CD14-positive monocyte (primary cell): ENCODE data around the gene LAMTOR4. TPM values are rescaled to one million over a fixed set of nuclear protein-coding genes. Genes with fewer than 3 reads are reported as not detected.

Source experiments
- DNase-seq, 3 donors: peaks; one replicate each; pipeline ENCODE4 v3.0.0-alpha.2; 2011 to 2022
- H2AFZ ChIP-seq: 2 replicates; pipeline ENCODE4 v1.6.0; 2012; ENCODE audit warnings: mild to moderate bottlenecking, low read depth, low read length, inconsistent platforms; ENCODE audit not compliant: insufficient read depth, poor library complexity, severe bottlenecking
- H3K27ac ChIP-seq, 2 donors: 1 replicate in 1 of 2; 2 replicates in 1 of 2; pipeline ENCODE4 v1.5.1; 2012 to 2013; ENCODE audit warnings: low read length in 2 of 2, control low read depth in 1 of 2, inconsistent platforms in 1 of 2, low read depth in 1 of 2, mild to moderate bottlenecking in 1 of 2
- H3K27me3 ChIP-seq, 2 donors: one replicate each; pipeline versions ENCODE4 v1.6.0 to v1.6.1; 2011 to 2013; ENCODE audit warnings: low read length in 2 of 2; ENCODE audit not compliant: control insufficient read depth in 2 of 2, insufficient read depth in 2 of 2
- H3K36me3 ChIP-seq, 2 donors: replicated peaks in 1 of 2; 1 replicate in 1 of 2; 2 replicates in 1 of 2; pipeline versions ENCODE4 v1.5.1 to v1.6.1; 2012 to 2013; ENCODE audit warnings: low read length in 2 of 2, control low read depth in 1 of 2, inconsistent platforms in 1 of 2, mild to moderate bottlenecking in 1 of 2; ENCODE audit not compliant: insufficient read depth in 2 of 2, control insufficient read depth in 1 of 2
- H3K4me1 ChIP-seq, 2 donors: 1 replicate in 1 of 2; 2 replicates in 1 of 2; pipeline versions ENCODE4 v1.5.1 to v1.6.1; 2012 to 2013; ENCODE audit warnings: low read length in 2 of 2, control low read depth in 1 of 2, inconsistent platforms in 1 of 2, mild to moderate bottlenecking in 1 of 2, moderate library complexity in 1 of 2; ENCODE audit not compliant: insufficient read depth in 2 of 2, control insufficient read depth in 1 of 2
- H3K4me2 ChIP-seq: replicated peaks from 2 replicates; pipeline ENCODE3; 2012; ENCODE audit warnings: low read length, moderate library complexity, mild to moderate bottlenecking; ENCODE audit not compliant: poor library complexity, severe bottlenecking; ENCODE audit errors: extremely low read depth
- H3K4me3 ChIP-seq, 3 experiments: fragments of 200-600 bp in 1 of 3; sonication (generic) in 1 of 3; replicated peaks in 1 of 3; 1 replicate in 2 of 3; 2 replicates in 1 of 3; pipeline ENCODE4 v1.5.1; 2011 to 2013; ENCODE audit warnings: low read length in 3 of 3, mild to moderate bottlenecking in 3 of 3, control low read depth in 2 of 3, low read depth in 2 of 3, inconsistent platforms in 1 of 3, moderate library complexity in 1 of 3
- H3K79me2 ChIP-seq: 2 replicates; pipeline ENCODE4 v1.6.0; 2012; ENCODE audit warnings: mild to moderate bottlenecking, control low read depth, inconsistent platforms, low read length, moderate library complexity; ENCODE audit not compliant: insufficient read depth
- H3K9ac ChIP-seq: 2 replicates; pipeline ENCODE4 v1.6.0; 2017; ENCODE audit warnings: low read length, mild to moderate bottlenecking; ENCODE audit not compliant: insufficient read depth, poor library complexity, severe bottlenecking
- H3K9me3 ChIP-seq, 2 donors: replicated peaks in 1 of 2; 1 replicate in 1 of 2; 2 replicates in 1 of 2; pipeline versions ENCODE4 v1.5.1 to v1.6.1; 2012 to 2013; ENCODE audit warnings: low read length in 2 of 2, control low read depth in 1 of 2; ENCODE audit not compliant: control insufficient read depth in 1 of 2, insufficient read depth in 1 of 2
- H4K20me1 ChIP-seq: 2 replicates; pipeline ENCODE4 v1.6.0; 2012; ENCODE audit warnings: mild to moderate bottlenecking, low read length, control low read depth, moderate library complexity; ENCODE audit not compliant: insufficient read depth
- H3K27ac Mint-ChIP-seq, 7 donors: one replicate each; pipeline ENCODE4 v1.8.0; 2020; ENCODE audit warnings: mild to moderate bottlenecking in 7 of 7, mixed read lengths in 7 of 7, moderate library complexity in 6 of 7, inconsistent platforms in 2 of 7
- H3K27me3 Mint-ChIP-seq, 3 donors: one replicate each; pipeline ENCODE4 v1.8.0; 2021 to 2022; ENCODE audit warnings: low read depth in 3 of 3, mild to moderate bottlenecking in 3 of 3, mixed read lengths in 3 of 3, moderate library complexity in 3 of 3, inconsistent platforms in 1 of 3
- H3K36me3 Mint-ChIP-seq, 2 donors: one replicate each; pipeline ENCODE4 v1.8.0; 2020; ENCODE audit warnings: mixed read lengths in 2 of 2, inconsistent platforms in 1 of 2, mild to moderate bottlenecking in 1 of 2
- H3K4me1 Mint-ChIP-seq: one replicate; pipeline ENCODE4 v1.8.0; 2020; ENCODE audit warnings: mild to moderate bottlenecking, mixed read lengths
- H3K4me3 Mint-ChIP-seq, 2 donors: one replicate each; pipeline ENCODE4 v1.8.0; 2020; ENCODE audit warnings: mild to moderate bottlenecking in 2 of 2, mixed read lengths in 2 of 2, moderate library complexity in 1 of 2
- H3K9me3 Mint-ChIP-seq, 7 donors: one replicate each; pipeline ENCODE4 v1.8.0; 2020 to 2022; ENCODE audit warnings: mixed read lengths in 7 of 7, mild to moderate bottlenecking in 6 of 7, moderate library complexity in 6 of 7, inconsistent platforms in 2 of 7
- WGBS: methylation state at CpG from one replicate; pipeline ENCODE4 v1.1.5; 2013; ENCODE audit warnings: missing lambda C conversion rate; ENCODE audit not compliant: insufficient coverage; 5-methylcytosine and 5-hydroxymethylcytosine counted together
- intact Hi-C, 2 donors: fragments of 100-400 bp; cut with micrococcal nuclease; formaldehyde crosslinking; loops; one replicate each; pipeline versions ENCODE4 v1.15.0 to v1.15.1; 2023
- polyA plus RNA-seq, 3 donors: library from polyadenylated mRNA; depleted of rRNA in 1 of 3; unstranded in 2 of 3; stranded (reverse) in 1 of 3; fragments of 300-500 nt in 2 of 3; fragments of >200 nt in 1 of 3; fragmentation: Illumina TruSeq in 2 of 3; gene quantifications; 1 replicate in 2 of 3; 2 replicates in 1 of 3; pipeline ENCODE4 v1.2.3, GENCODE V29; 2012 to 2021
- TF ChIP-seq, protein P1 (sequence below): fragments of 200-600 bp; IDR thresholded peaks from one replicate; pipeline ENCODE4 v1.8.0; 2022; ENCODE audit warnings: antibody characterized with exemption, mild to moderate bottlenecking

The LAMTOR4 gene
- polyA plus RNA-seq, 3 donors = 533 to 754 (median 621) TPM

DNA sequence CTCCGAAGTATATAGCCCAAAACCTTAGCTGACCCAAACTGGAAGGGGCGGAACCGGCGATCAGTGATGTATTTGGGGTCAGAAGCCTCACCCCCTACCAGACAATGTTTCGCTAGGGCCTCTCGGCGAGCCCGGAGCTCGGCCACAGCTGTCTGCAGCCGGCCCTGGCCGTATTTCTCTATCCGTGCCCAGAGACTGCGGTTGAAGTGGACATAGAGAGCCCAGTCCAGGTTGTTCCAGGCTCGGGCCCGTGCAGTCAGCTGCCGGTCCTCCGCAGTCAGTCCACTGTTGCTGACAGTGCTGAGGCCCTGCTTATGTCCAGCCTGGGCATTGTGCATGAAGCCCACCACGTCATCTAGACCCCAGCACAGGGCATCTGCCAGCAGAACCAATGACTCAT lies 11.3 kb downstream of the LAMTOR4 start:
- Histone ChIP-seq H3K36me3 (peaks cover 17 to 18% of the 10 kb centered on the region in 2 donors), H2AFZ (no peak overlapping the region), H3K79me2 (peaks cover 33% of the 10 kb centered on the region), H3K9me3 (no peaks in the 10 kb centered on the region), H3K4me1 (peaks cover 29 to 38% of the 10 kb centered on the region in 2 donors), H4K20me1 (peaks cover 30% of the 10 kb centered on the region), H3K27me3 (peaks cover 0 to 4% of the 10 kb centered on the region in 2 donors), H3K4me3 (no peak overlapping the region), H3K4me2 (no peak overlapping the region), H3K27ac (no peak overlapping the region), H3K9ac (no peak overlapping the region)
- Mint-ChIP-seq H3K27me3 (peaks cover 9 to 24% (median 19%) of the 10 kb centered on the region in 3 donors), H3K36me3 (peaks cover 18 to 26% of the 10 kb centered on the region in 2 donors), H3K27ac (no peak overlapping the region), H3K4me3 (no peak overlapping the region), H3K9me3 (no peaks in the 10 kb centered on the region), H3K4me1 (peaks cover 32% of the 10 kb centered on the region)
- DNase-seq = no peak
- 98% methylated on average over 13 of the region's 18 CpGs for WGBS
- TF ChIP-seq, protein P1, sequence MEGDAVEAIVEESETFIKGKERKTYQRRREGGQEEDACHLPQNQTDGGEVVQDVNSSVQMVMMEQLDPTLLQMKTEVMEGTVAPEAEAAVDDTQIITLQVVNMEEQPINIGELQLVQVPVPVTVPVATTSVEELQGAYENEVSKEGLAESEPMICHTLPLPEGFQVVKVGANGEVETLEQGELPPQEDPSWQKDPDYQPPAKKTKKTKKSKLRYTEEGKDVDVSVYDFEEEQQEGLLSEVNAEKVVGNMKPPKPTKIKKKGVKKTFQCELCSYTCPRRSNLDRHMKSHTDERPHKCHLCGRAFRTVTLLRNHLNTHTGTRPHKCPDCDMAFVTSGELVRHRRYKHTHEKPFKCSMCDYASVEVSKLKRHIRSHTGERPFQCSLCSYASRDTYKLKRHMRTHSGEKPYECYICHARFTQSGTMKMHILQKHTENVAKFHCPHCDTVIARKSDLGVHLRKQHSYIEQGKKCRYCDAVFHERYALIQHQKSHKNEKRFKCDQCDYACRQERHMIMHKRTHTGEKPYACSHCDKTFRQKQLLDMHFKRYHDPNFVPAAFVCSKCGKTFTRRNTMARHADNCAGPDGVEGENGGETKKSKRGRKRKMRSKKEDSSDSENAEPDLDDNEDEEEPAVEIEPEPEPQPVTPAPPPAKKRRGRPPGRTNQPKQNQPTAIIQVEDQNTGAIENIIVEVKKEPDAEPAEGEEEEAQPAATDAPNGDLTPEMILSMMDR = no peak
- intact Hi-C loops = no loop called here

DNA sequence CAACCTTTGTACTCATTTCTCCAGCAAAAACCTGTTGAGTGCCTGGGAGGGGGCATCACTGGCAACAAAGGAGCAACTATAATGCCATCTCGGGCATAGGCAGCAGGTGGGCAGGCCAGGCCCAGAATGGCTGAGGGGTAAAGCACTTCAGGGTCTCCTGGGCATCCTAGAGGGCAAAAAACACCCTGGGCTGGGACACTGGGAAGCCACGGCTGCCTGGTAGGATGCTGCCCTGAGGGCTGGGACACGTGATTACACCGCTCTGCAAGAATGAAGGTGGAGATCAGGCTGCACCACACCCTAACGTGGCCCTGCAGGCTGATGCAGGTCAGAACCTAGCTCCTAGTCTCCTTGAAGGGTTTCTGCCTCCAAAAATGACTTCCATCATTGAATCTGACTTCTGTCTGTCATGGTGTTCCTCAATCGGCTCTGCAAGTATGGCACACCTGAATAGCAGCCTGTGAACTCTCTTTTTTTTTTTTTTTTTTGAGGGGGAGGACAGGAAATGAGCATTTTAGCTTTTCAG lies 14.4 kb downstream of the LAMTOR4 start:
- Histone ChIP-seq H2AFZ (no peak overlapping the region), H3K4me1 (peaks cover 23% of the 10 kb centered on the region in 2 donors), H3K4me2 (no peak overlapping the region), H3K4me3 (no peak overlapping the region), H3K27ac (no peak overlapping the region), H3K79me2 (peaks cover 5% of the 10 kb centered on the region), H3K27me3 (peaks cover 15 to 27% of the 10 kb centered on the region in 2 donors), H4K20me1 (no peaks in the 10 kb centered on the region), H3K9me3 (peaks cover 0 to 6% of the 10 kb centered on the region in 2 donors), H3K36me3 (no peaks in the 10 kb centered on the region), H3K9ac (no peak overlapping the region)
- H3K4me3 Mint-ChIP-seq = no peak overlapping the region
- intact Hi-C loops = no loop called here
- H3K27ac Mint-ChIP-seq = no peak overlapping the region
- peaks cover 0 to 4% of the 10 kb centered on the region in 2 donors for H3K36me3 Mint-ChIP-seq
- H3K27me3 Mint-ChIP-seq = peaks cover 31 to 53% (median 43%) of the 10 kb centered on the region in 3 donors
- TF ChIP-seq, protein P1 = no peak
- H3K9me3 Mint-ChIP-seq = peaks cover 0 to 8% (median 2%) of the 10 kb centered on the region in 7 donors
- DNase-seq = no peak
- 97% methylated on average over 5 of the region's 6 CpGs for WGBS
- H3K4me1 Mint-ChIP-seq = peaks cover 25% of the 10 kb centered on the region
